GM21381 (cell line): ENCODE results near the gene SAMD14.

Source experiments
- ATAC-seq: cut with Tn5 transposase; IDR thresholded peaks from one replicate; pipeline ENCODE4 v1.9.1; 2021; ENCODE audit warnings: mild to moderate bottlenecking, moderate library complexity; ENCODE audit not compliant: unreplicated experiment

Gene SAMD14

DNA sequence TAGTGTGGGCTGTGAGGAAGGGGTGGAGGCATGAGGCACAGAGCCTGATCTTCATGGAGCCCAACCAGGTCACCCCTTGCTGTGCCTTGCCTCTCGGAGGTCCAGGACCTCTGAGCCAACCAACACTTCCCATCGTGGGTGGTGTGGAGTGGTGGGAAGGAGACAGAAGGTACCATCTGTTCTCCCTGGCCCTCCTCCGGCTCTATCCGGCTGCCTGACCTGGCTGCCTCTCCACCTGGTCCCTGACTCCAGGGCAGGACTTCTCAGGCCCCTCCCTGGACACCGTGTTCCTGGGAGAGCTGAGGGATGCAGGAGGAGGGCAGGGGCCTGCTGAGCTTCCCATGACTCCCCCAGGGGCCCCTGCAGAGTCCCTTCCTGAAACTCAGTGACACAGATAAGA lies 31.0 kb downstream of the SAMD14 start:
- ATAC-seq = no peak

DNA sequence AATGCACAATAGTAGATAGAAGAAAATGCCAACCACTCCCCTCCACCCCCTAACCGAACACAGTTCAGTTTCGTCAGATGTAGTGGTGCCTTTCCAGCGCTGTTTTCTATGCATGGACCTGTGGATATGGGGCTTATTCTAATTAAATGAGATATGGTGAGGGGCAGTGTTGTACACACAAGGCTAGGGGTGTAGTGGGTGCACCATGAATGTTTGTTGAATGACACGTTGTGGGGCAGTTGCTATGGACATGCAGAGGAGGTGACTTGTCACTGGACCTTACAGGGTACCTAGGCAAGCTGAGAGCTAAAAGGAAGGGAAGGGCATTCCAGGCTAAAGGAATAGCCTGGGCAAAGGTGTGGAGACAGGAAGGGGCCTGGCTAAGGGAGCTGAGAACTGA lies 31.4 kb downstream of the SAMD14 start:
- ATAC-seq = no peak

DNA sequence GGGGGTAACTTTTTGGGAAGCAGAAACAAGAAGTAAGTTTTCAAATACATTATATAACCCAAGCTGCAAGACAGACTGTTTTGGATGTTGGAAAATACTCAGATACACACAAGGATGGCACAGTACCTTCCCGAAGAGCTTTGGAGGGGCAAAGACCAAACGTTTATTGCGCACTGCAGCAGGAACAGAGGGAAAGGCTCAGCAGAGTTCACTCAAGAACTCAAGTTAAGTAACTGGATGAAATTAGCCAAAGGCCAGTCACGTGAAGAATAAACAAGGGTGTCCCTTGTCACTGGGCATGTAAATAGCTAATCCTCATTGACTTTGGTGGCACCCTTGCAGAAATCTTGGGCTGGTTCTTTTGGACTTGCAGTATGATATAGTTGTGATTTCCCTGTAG lies 32.0 kb downstream of the SAMD14 start:
- ATAC-seq = no peak

DNA sequence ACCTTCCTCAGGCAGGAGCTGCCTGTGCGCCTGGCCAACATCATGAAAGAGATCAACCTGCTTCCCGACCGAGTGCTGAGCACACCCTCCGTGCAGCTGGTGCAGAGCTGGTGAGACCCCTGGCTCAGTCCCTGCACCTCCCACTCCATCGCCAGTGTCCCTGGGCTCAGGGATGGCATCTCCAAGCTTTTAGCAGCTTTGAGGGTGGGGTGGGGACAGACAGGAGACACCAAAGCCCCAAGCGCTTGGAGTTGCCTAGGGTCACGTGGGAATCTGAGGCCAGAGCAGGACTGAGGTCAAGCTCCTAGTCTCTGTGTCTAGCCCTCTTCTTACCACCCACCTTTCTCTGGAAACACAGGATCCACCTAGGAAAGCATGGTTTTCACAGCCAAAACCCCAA lies 32.5 kb downstream of the SAMD14 start:
- no peak for ATAC-seq

- no peak for ATAC-seq
These were observed 33.2 kb downstream of the SAMD14 start for GRCh38 chr17:50096758-50097157.

DNA sequence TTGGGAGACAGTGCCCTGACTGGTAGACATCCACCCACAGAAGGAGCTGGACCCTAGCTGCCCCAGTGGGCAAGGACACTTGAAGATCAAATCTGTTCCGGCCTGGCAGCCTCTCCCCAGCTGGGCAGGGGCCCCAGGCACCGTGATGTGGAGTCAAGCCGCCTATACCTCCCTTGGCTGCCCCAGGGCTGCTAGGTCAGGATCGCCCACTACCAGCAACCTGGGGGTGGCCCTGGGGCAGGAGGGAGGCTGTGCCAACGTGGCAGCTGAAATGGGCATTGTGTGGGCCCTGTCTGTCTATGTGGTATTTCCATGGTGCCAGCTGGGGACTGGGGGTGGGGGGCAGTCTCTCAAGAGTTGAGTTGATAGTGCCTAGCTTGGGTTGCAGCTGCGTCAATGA lies 33.9 kb downstream of the SAMD14 start:
- ATAC-seq = no peak

- no peak for ATAC-seq
These were observed 34.3 kb downstream of the SAMD14 start for GRCh38 chr17:50095626-50096037.

GRCh38 chr17:50094753-50095619 lies 35.0 kb downstream of the SAMD14 start, which contains the start of gene PDK2:
PDK2 (plus strand) TSS chr17:50095351; CDS start chr17:50095436, 85 bp downstream.
- ATAC-seq = peak; percentile 87

- ATAC-seq = no peak
These were observed 35.7 kb downstream of the SAMD14 start for GRCh38 chr17:50094243-50094752.

GRCh38 chr17:50093807-50094206 lies 36.2 kb downstream of the SAMD14 start:
- ATAC-seq = no peak

GRCh38 chr17:50093246-50093645 lies 36.7 kb downstream of the SAMD14 start:
- no peak for ATAC-seq

GRCh38 chr17:50091918-50092285 lies 38.1 kb downstream of the SAMD14 start:
- ATAC-seq = no peak

DNA sequence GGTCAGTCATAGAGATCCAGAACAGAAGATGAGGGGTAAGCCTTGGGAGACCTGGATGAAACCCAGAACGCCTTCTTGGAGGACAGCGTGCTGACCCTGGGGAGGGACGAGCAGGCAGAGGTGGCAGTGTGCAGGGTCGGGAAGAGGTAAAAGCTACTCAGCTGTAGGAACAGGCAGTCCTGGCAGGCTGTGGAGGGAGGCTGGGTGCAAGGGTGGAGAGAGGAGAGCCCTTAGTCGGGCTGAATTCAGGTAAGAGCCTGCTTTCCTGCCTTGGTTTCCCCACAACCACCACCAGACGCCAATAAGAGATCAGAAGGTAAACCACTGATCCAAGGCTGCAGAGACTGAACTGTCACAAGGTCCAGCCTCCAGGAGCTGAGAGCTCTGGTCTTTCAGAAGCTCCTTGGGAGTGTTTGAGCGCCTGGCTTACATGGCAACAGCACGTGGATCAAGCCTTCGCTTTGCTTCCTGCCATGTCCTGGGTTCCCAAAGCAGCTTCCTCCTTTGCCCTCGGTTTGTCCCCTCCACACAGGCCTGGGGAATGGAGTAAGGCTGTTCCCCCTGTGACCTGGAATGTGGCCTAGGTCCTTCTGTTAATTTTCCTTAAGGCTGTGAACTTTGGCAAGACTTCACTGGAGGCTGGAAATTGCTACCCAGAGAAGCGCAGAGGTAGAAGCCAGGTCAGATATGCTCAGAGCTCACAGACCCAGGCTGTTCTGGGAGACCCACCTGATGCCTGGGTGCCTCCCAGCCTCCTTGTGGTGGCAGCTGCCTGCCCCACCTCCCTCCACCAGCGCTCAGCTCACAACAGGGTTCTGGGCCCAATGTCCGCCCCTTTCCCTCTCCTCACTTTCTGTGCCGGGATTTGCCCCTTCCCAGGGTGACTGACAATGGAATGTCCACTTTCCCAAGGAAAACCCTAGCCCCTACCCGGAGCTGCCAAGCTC lies 38.7 kb downstream of the SAMD14 start:
- no peak for ATAC-seq

DNA sequence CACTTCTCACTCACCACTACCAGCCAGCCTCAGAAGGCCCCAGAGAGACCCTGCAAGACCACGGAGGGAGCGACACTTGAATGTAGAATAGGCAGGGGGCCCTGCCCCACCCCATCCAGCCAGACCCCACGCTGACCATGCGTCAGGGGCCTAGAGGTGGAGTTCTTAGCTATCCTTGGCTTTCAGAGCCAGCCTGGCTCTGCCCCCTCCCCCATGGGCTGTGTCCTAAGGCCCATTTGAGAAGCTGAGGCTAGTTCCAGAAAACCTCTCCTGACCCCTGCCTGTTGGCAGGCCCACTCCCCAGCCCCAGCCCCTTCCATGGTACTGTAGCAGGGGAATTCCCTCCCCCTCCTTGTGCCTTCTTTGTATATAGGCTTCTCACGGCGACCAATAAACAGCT lies 39.9 kb downstream of the SAMD14 start:
- no peak for ATAC-seq

GRCh38 chr17:50088952-50089825 lies 40.8 kb downstream of the SAMD14 start:
- no peak for ATAC-seq

DNA sequence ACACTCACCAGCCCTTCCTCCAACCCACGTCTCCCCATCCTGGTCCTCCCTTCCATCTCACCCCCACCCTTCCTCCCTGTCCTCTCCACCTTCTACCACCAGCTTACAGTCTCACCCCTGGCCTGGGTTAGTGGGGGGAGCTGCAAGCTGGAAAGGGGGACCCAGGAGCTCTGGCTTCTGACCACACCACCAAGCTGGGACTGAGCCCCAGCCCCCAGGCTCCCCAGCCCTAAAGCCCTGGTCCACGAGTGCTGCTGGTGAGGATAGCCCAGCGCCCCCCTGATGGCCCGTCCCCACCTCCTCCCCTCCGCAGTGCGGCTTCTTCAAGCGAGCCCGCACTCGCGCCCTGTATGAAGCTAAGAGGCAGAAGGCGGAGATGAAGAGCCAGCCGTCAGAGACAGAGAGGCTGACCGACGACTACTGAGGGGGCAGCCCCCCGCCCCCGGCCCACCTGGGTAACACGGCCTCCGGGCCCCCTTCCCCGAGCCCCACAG lies 42.0 kb downstream of the SAMD14 start:
- no peak for ATAC-seq

GRCh38 chr17:50087246-50087911 lies 42.6 kb downstream of the SAMD14 start:
- peak; percentile 78 for ATAC-seq

- no peak for ATAC-seq
These were observed 48.2 kb downstream of the SAMD14 start for GRCh38 chr17:50081757-50082156.

DNA sequence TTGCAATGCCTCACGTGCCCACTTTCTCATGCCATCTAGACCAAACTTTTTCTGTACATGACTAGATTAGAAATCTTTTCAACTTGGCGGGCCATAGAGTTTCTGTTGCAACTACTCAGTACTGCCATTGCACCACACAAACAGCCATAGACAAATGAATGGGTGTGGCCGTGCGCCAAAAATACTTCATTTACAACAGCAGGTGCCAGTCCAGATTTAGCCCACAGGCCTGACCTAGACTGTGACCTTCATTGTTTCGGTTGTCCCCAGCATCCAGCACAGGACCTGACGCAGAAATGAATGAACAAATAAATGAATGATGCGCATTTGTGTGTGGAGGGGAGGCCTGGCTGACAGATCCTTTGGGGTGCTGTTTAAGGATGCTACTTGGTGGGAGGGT lies 49.1 kb downstream of the SAMD14 start:
- ATAC-seq = no peak

- no peak for ATAC-seq
These were observed 49.9 kb downstream of the SAMD14 start for GRCh38 chr17:50080096-50080480.
